A673 (cell line): ENCODE measurements around the gene TNS3. TPM values are rescaled to one million over a fixed set of nuclear protein-coding genes. Genes with fewer than 3 reads are reported as not detected.

Experiments used
- BruUV-seq: library from RNA; stranded (reverse); fragments of 400-500 nt; replicated peaks from 2 replicates; lab custom pipeline; 2021; lab: Mats Ljungman, UMichigan
- CTCF ChIA-PET: fragments of 300-600 bp; sonication (Branson Sonifier 250); formaldehyde crosslinking; loops from one replicate; lab custom pipeline; 2022; ENCODE audit warnings: antibody characterized with exemption; lab: Charles Lee
- POLR2A ChIA-PET: fragments of 300-600 bp; sonication (Branson Sonifier 250); formaldehyde crosslinking; loops from one replicate; lab custom pipeline; 2022; ENCODE audit warnings: antibody characterized with exemption; ENCODE audit not compliant: low non-redundant PET; lab: Charles Lee
- DNase-seq: peaks from one replicate; pipeline ENCODE4 v3.0.0-alpha.2; 2015; ENCODE audit warnings: low spot score
- H3K27ac ChIP-seq: fragments of 200-600 bp; sonication (generic); 2 replicates; pipeline ENCODE4 v1.5.1; 2016; ENCODE audit warnings: mixed run types, low read depth, mild to moderate bottlenecking, mixed read lengths, antibody characterized with exemption, low read length; ENCODE audit not compliant: poor library complexity, severe bottlenecking
- H3K27me3 ChIP-seq: fragments of 200-600 bp; sonication (generic); replicated peaks from 2 replicates; pipeline ENCODE4 v1.6.1; 2017; ENCODE audit warnings: mixed run types, low read depth, mild to moderate bottlenecking, mixed read lengths, antibody characterized with exemption, low read length; ENCODE audit not compliant: insufficient read depth, poor library complexity
- H3K36me3 ChIP-seq: fragments of 200-600 bp; sonication (generic); 2 replicates; pipeline ENCODE4 v1.6.1; 2016; ENCODE audit warnings: mixed run types, mild to moderate bottlenecking, mixed read lengths, antibody characterized with exemption, low read length; ENCODE audit not compliant: insufficient read depth, poor library complexity, severe bottlenecking
- H3K4me1 ChIP-seq: fragments of 200-600 bp; sonication (generic); 2 replicates; pipeline ENCODE4 v1.6.1; 2017; ENCODE audit warnings: mixed run types, mild to moderate bottlenecking, mixed read lengths, antibody characterized with exemption, low read length; ENCODE audit not compliant: insufficient read depth, poor library complexity, severe bottlenecking
- H3K4me3 ChIP-seq: fragments of 200-600 bp; sonication (generic); 2 replicates; pipeline ENCODE4 v1.5.1; 2016; ENCODE audit warnings: low read depth, mixed run types, mild to moderate bottlenecking, mixed read lengths, low read length; ENCODE audit not compliant: poor library complexity, severe bottlenecking
- H3K9me3 ChIP-seq: fragments of 200-600 bp; sonication (generic); 2 replicates; pipeline ENCODE4 v1.6.1; 2016; ENCODE audit warnings: mixed run types, low read depth, mild to moderate bottlenecking, mixed read lengths, antibody characterized with exemption, low read length; ENCODE audit not compliant: poor library complexity, severe bottlenecking
- CTCF ChIP-seq: fragments of 300-800, 200-600 bp; sonication (generic); conservative IDR thresholded peaks from 2 replicates; pipeline ENCODE4 v1.5.1; 2017; ENCODE audit warnings: low read depth, mild to moderate bottlenecking, antibody characterized with exemption, low read length, moderate library complexity, mixed read lengths
- EZH2 ChIP-seq: fragments of 200-600 bp; sonication (generic); IDR thresholded peaks from 2 replicates; pipeline ENCODE4 v1.6.1; 2017; ENCODE audit warnings: borderline replicate concordance, low read depth, mild to moderate bottlenecking, mixed read lengths, antibody characterized with exemption, low read length; ENCODE audit not compliant: poor library complexity, severe bottlenecking
- intact Hi-C: fragments of 100-400 bp; cut with micrococcal nuclease; formaldehyde crosslinking; loops from one replicate; pipeline ENCODE4 v1.10.0; 2022; ENCODE audit not compliant: unreplicated experiment
- total RNA-seq: library from RNA; stranded (reverse); gene quantifications from 2 replicates; pipeline ENCODE4 v1.2.3, GENCODE V29; 2021

The TNS3 gene
- total RNA-seq, 1 experiment from 2014 or later, result not detected

DNA sequence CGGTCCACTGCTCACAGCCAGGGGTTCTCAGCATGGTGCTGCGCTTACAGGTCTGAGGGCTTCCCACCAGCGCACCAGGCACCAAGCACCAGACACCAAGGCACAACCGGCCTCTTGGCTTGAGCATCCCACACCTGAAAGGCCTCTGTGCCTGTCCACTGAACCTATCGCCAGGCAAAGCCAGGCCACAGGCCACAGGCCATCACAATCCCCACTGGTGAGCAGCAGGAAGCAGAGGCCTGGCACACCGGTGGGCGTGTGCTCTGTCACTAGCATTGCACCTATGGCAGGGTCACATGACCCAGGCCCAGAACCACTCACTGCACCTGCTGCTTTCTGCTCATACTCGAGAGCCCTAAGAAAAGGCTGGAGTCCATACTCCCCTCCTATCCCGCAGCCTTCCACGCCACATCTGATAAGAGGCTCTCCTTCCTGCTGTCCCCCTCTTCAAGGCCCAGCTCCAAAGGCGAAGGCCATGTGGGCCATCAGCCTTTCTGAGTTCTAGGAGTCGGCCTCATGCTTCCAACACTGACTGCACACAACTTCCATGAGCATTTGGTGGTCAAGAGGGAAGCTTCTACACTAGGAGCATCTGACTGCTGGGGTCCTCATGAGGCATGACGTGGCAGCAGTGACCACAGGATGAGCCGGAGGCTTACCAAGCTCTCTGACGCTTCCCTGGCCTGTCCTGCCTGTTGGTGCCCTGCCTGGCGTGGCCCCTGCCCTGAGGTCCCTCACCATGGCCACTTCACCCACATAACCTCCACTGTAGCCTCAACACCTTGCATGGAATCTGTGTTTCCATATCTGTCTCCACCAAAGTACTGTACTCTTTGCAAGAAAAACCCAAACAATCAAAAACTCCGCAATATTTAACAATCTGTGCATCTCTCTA lies 166.3 kb downstream of the TNS3 start:
- Histone ChIP-seq H3K4me1 (no peaks in the 10 kb centered on the region), H3K4me3 (no peak overlapping the region), H3K36me3 (no peaks in the 10 kb centered on the region), H3K9me3 (no peaks in the 10 kb centered on the region), H3K27me3 (no peaks in the 10 kb centered on the region), H3K27ac (no peak overlapping the region)
- no TSS peak for BruUV-seq
- intact Hi-C loops, result no loop called here
- DNase-seq, result no peak
- TF ChIP-seq CTCF, result no peak
- no peak for TF ChIP-seq EZH2
- POLR2A ChIA-PET, result no interaction called here
- CTCF ChIA-PET, result no interaction called here

DNA sequence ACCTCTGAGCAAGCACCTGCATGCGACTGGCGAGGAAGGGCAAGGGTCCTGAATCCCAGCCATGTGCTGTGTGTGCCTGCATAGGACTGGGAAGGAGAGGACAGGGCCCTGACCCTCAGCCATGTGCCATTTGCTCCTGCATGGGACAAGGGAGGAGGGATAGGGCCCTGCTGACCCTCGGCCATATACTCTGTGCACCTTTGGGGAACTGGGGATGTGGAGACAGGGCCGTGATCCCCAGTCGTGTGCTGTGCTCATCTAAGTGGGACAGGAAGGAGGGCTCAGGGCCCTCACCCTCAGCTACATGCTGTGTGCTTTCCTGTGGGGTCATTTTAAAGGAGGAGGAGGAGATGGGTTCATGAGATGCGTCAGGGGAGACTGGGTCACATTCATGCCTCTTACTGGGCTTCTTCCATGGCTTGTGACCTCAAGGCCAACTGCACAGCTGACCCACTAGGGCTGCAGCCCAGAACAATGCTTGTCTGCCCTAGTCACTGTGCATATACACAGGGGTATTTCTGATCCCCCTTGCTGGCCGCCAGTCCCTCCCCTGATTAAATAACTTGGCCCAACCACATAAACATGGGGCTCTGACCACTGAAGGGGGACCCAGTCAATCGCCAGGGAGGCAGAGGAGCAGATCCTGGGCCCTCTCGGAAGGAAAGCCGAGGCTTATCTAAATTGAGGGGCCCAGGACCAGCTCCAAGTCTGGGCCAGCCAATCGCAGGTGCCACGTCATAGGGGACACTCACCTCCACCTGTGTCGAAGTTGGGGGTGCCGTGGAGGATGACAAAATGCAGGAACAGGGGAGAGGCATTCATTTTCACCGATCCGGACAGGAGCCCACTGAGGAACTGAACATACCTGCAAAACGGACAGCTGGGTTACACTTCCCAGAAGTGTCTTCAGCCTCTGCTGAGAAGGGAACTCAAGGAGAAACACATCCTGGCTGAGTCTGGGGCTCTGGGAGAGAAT lies 167.3 kb downstream of the TNS3 start:
- no peak for DNase-seq
- intact Hi-C loops, result no loop called here
- H3K4me3 ChIP-seq, result no peak overlapping the region
- H3K27ac ChIP-seq, result no peak overlapping the region
- H3K9me3 ChIP-seq, result no peaks in the 10 kb centered on the region
- ChIA-PET CTCF (no interaction called here), POLR2A (no interaction called here)
- H3K36me3 ChIP-seq, result no peaks in the 10 kb centered on the region
- H3K27me3 ChIP-seq, result no peaks in the 10 kb centered on the region
- no TSS peak for BruUV-seq
- TF ChIP-seq CTCF, result no peak
- no peak for TF ChIP-seq EZH2
- H3K4me1 ChIP-seq, result no peaks in the 10 kb centered on the region

GRCh38 chr7:47413526-47414341 lies 168.2 kb downstream of the TNS3 start:
- H3K27me3 ChIP-seq, result no peaks in the 10 kb centered on the region

More at GRCh38 chr7:47413526-47414341, 168.2 kb downstream of the TNS3 start:
- Histone ChIP-seq H3K36me3 (no peaks in the 10 kb centered on the region), H3K4me3 (no peak overlapping the region), H3K4me1 (no peaks in the 10 kb centered on the region), H3K9me3 (no peaks in the 10 kb centered on the region), H3K27ac (no peak overlapping the region)
- intact Hi-C loops, result no loop called here
- POLR2A ChIA-PET, result no interaction called here
- no TSS peak for BruUV-seq
- no peak for DNase-seq
- no peak for TF ChIP-seq EZH2
- TF ChIP-seq CTCF, result no peak
- CTCF ChIA-PET, result no interaction called here
